Measurements from ENCODE around the gene ERFE. TPM values are rescaled to one million over a fixed set of nuclear protein-coding genes. Genes with fewer than 3 reads are reported as not detected.

The ERFE gene
- total RNA-seq, 3 donors from 2014 or later: 0.38 to 0.58 (median 0.51) TPM

DNA sequence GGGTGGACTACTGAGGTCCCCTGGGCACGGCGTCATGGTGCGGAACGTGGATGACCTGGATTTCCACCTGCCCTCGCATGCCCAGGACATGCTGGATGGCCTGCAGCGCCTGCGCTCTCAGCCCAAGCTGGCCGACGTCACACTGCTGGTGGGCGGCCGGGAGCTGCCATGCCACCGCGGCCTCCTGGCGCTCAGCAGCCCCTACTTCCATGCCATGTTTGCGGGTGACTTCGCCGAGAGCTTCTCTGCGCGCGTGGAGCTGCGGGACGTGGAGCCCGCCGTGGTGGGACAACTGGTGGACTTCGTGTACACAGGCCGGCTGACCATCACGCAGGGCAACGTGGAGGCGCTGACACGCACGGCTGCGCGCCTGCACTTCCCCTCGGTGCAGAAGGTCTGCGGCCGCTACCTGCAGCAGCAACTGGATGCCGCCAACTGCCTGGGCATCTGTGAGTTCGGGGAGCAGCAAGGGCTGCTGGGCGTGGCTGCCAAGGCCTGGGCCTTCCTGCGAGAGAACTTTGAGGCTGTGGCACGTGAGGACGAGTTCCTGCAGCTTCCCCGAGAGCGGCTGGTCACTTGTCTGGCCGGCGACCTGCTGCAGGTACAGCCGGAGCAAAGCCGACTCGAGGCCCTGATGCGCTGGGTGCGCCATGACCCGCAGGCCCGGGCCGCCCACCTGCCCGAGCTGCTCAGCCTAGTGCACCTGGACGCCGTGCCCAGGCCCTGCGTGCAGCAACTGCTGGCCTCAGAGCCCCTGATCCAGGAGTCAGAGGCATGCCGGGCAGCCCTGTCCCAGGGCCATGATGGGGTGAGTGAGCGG, 17.8 kb upstream of the ERFE start:
- DNase-seq: no peak

GRCh38 chr2:238141541-238142318, 17.0 kb upstream of the ERFE start:
- DNase-seq (peak; percentile 90 to 94 (median 93)), ATAC-seq (peak; percentile 94)
- H3K36me3 ChIP-seq (ENCODE audit: low read depth): no peaks in the 10 kb centered on the region
- H3K4me1 ChIP-seq (ENCODE audit: low read depth): peaks cover 19% of the 10 kb centered on the region
- no peaks in the 10 kb centered on the region for H3K9me3 ChIP-seq
- TF ChIP-seq, protein P1, sequence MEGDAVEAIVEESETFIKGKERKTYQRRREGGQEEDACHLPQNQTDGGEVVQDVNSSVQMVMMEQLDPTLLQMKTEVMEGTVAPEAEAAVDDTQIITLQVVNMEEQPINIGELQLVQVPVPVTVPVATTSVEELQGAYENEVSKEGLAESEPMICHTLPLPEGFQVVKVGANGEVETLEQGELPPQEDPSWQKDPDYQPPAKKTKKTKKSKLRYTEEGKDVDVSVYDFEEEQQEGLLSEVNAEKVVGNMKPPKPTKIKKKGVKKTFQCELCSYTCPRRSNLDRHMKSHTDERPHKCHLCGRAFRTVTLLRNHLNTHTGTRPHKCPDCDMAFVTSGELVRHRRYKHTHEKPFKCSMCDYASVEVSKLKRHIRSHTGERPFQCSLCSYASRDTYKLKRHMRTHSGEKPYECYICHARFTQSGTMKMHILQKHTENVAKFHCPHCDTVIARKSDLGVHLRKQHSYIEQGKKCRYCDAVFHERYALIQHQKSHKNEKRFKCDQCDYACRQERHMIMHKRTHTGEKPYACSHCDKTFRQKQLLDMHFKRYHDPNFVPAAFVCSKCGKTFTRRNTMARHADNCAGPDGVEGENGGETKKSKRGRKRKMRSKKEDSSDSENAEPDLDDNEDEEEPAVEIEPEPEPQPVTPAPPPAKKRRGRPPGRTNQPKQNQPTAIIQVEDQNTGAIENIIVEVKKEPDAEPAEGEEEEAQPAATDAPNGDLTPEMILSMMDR (IDR thresholded peaks at IDR 0.05): no peak
- no peak overlapping the region for H3K4me3 ChIP-seq
- intact Hi-C loops (cut with DNase I, micrococcal nuclease): no loop called here

More for the DNA sequence above, 17.8 kb upstream of the ERFE start:
- H3K4me1 ChIP-seq (ENCODE audit: low read depth): peaks cover 19% of the 10 kb centered on the region
- ATAC-seq: no peak
- TF ChIP-seq, protein P1 (IDR thresholded peaks at IDR 0.05): no peak
- H3K36me3 ChIP-seq (ENCODE audit: low read depth): no peaks in the 10 kb centered on the region
- intact Hi-C loops (cut with DNase I, micrococcal nuclease): no loop called here
- H3K4me3 ChIP-seq: no peak overlapping the region
- H3K9me3 ChIP-seq: no peaks in the 10 kb centered on the region

GRCh38 chr2:238142382-238143205, 16.2 kb upstream of the ERFE start:
- H3K36me3 ChIP-seq (ENCODE audit: low read depth): no peaks in the 10 kb centered on the region
- no peak for DNase-seq
- peaks cover 19% of the 10 kb centered on the region for H3K4me1 ChIP-seq (ENCODE audit: low read depth)
- TF ChIP-seq, protein P1 (IDR thresholded peaks at IDR 0.05): no peak
- intact Hi-C loops (cut with DNase I, micrococcal nuclease): no loop called here
- no peaks in the 10 kb centered on the region for H3K9me3 ChIP-seq
- peak; percentile 27 for ATAC-seq
- H3K4me3 ChIP-seq: no peak overlapping the region

- Histone ChIP-seq H3K9me3 (no peaks in the 10 kb centered on the region), H3K36me3 (ENCODE audit: low read depth) (no peaks in the 10 kb centered on the region), H3K4me3 (no peak overlapping the region), H3K4me1 (ENCODE audit: low read depth) (peaks cover 18% of the 10 kb centered on the region)
- TF ChIP-seq, protein P1 (IDR thresholded peaks at IDR 0.05): no peak
- intact Hi-C loops (cut with DNase I, micrococcal nuclease): no loop called here
- no peak for DNase-seq
- no peak for ATAC-seq
Observed at GRCh38 chr2:238143239-238143951, 15.4 kb upstream of the ERFE start.

DNA sequence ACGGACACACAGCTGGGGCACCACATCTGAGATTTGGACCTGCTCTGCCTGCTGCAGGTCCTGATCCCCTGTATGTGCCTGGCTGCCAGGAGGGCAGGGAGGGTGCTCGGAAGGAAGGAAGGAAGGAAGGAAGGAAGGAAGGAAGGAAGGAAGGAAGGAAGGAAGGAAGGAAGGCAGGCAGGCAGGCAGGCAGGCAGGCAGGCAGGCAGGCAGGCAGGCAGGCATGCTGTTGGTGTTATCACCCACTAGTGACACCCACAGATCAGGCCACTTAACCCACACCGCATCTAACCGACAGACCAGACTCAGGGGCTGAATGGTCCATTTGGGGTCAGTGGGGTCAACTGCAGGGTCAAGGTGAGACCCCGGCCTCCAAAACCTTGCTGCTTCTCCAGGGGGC, 14.5 kb upstream of the ERFE start:
- Histone ChIP-seq H3K9me3 (no peaks in the 10 kb centered on the region), H3K36me3 (ENCODE audit: low read depth) (no peaks in the 10 kb centered on the region), H3K4me1 (ENCODE audit: low read depth) (peaks cover 16% of the 10 kb centered on the region), H3K4me3 (no peak overlapping the region)
- TF ChIP-seq, protein P1 (IDR thresholded peaks at IDR 0.05): no peak
- no peak for DNase-seq
- intact Hi-C loops (cut with DNase I, micrococcal nuclease): no loop called here
- ATAC-seq: no peak

Data from mucosa of descending colon (tissue), 3 donors.